IMR-90 (cell line): ENCODE data around the gene PLEKHS1. TPM values are rescaled to one million over a fixed set of nuclear protein-coding genes. Genes with fewer than 3 reads are reported as not detected.

Source experiments
- ATAC-seq: fragments of 200-7000 bp; cut with Tn5 transposase; 2 replicates; pipeline ENCODE4 v1.9.1; 2020; ENCODE audit warnings: low read depth, mild to moderate bottlenecking, moderate library complexity
- BruUV-seq: library from RNA; stranded (reverse); fragments of 400-500 nt; replicated peaks from 2 replicates; lab custom pipeline; 2021; lab: Mats Ljungman, UMichigan
- CTCF ChIA-PET: fragments of 300-600 bp; formaldehyde crosslinking; extraction: SDS; loops from one replicate; lab custom pipeline; 2021; ENCODE audit warnings: antibody characterized with exemption; lab: Yijun Ruan, JAX
- POLR2A ChIA-PET: fragments of 300-600 bp; sonication (Branson Sonifier 250); formaldehyde crosslinking; loops from one replicate; lab custom pipeline; 2022; ENCODE audit warnings: antibody characterized with exemption; ENCODE audit not compliant: unreplicated experiment; lab: Charles Lee
- DNase-seq: peaks from one replicate; pipeline ENCODE4 v3.0.0; 2013
- H2AFZ ChIP-seq: replicated peaks from 2 replicates; pipeline ENCODE3; 2013; ENCODE audit warnings: low read length, mild to moderate bottlenecking; ENCODE audit not compliant: poor library complexity
- H2AK5ac ChIP-seq: 2 replicates; pipeline ENCODE4 v1.6.1; 2013; ENCODE audit warnings: low read depth, low read length, inconsistent platforms
- H2AK9ac ChIP-seq: replicated peaks from 2 replicates; pipeline ENCODE3; 2013; ENCODE audit warnings: mild to moderate bottlenecking, low read depth, low read length, moderate library complexity; ENCODE audit not compliant: poor library complexity
- H2BK120ac ChIP-seq: 2 replicates; pipeline ENCODE4 v1.6.1; 2013; ENCODE audit warnings: low read depth, low read length, inconsistent platforms
- H2BK15ac ChIP-seq: 3 replicates; pipeline ENCODE4 v1.6.1; 2013; ENCODE audit warnings: low read depth, low read length, inconsistent platforms
- H2BK20ac ChIP-seq: 2 replicates; pipeline ENCODE4 v1.6.1; 2013; ENCODE audit warnings: low read depth, mild to moderate bottlenecking, inconsistent platforms, low read length, moderate library complexity
- H2BK5ac ChIP-seq: 2 replicates; pipeline ENCODE4 v1.6.1; 2013; ENCODE audit warnings: mild to moderate bottlenecking, low read depth, low read length, inconsistent platforms; ENCODE audit not compliant: poor library complexity, severe bottlenecking
- H3K14ac ChIP-seq: replicated peaks from 2 replicates; pipeline ENCODE4 v1.6.1; 2013; ENCODE audit warnings: low read depth, low read length, inconsistent platforms
- H3K18ac ChIP-seq: 2 replicates; pipeline ENCODE4 v1.6.1; 2013; ENCODE audit warnings: low read depth, low read length, control low read depth
- H3K23ac ChIP-seq: 2 replicates; pipeline ENCODE4 v1.6.1; 2013; ENCODE audit warnings: low read depth, low read length, inconsistent platforms
- H3K27ac ChIP-seq: 2 replicates; pipeline ENCODE4 v1.5.1; 2013; ENCODE audit warnings: mild to moderate bottlenecking, control low read depth, low read length; ENCODE audit not compliant: insufficient read depth
- H3K27me3 ChIP-seq: 2 replicates; pipeline ENCODE4 v1.6.1; 2013; ENCODE audit warnings: low read length; ENCODE audit not compliant: control insufficient read depth, insufficient read depth
- H3K36me3 ChIP-seq: 2 replicates; pipeline ENCODE4 v1.6.1; 2013; ENCODE audit warnings: low read length, mixed read lengths; ENCODE audit not compliant: control insufficient read depth, insufficient read depth
- H3K4ac ChIP-seq: 2 replicates; pipeline ENCODE4 v1.6.1; 2013; ENCODE audit warnings: low read depth, low read length, inconsistent platforms
- H3K4me1 ChIP-seq: 2 replicates; pipeline ENCODE4 v1.6.1; 2013; ENCODE audit warnings: low read length, mixed read lengths; ENCODE audit not compliant: control insufficient read depth, insufficient read depth
- H3K4me2 ChIP-seq: 2 replicates; pipeline ENCODE4 v1.6.1; 2013; ENCODE audit warnings: low read depth, mild to moderate bottlenecking, control low read depth, low read length, moderate library complexity
- H3K4me3 ChIP-seq: 2 replicates; pipeline ENCODE4 v1.5.1; 2013; ENCODE audit warnings: low read depth, mild to moderate bottlenecking, control low read depth, low read length, moderate library complexity; ENCODE audit not compliant: insufficient read depth
- H3K56ac ChIP-seq: 2 replicates; pipeline ENCODE4 v1.6.1; 2013; ENCODE audit warnings: low read length, inconsistent platforms; ENCODE audit not compliant: insufficient read depth; ENCODE audit errors: extremely low read depth
- H3K79me1 ChIP-seq, 2 experiments: 2 replicates each; pipeline ENCODE4 v1.6.1; 2013; ENCODE audit warnings: low read length in 2 of 2, inconsistent platforms in 1 of 2, low read depth in 1 of 2
- H3K9ac ChIP-seq: 2 replicates; pipeline ENCODE4 v1.6.1; 2013; ENCODE audit warnings: low read depth, low read length, control low read depth
- H3K9me1 ChIP-seq: 2 replicates; pipeline ENCODE4 v1.6.1; 2013; ENCODE audit warnings: low read length, inconsistent platforms; ENCODE audit not compliant: insufficient read depth
- H3K9me3 ChIP-seq: 2 replicates; pipeline ENCODE4 v1.6.1; 2013; ENCODE audit warnings: low read length; ENCODE audit not compliant: control insufficient read depth, insufficient read depth
- H4K20me1 ChIP-seq: 2 replicates; pipeline ENCODE4 v1.6.1; 2013; ENCODE audit warnings: low read length, inconsistent platforms; ENCODE audit not compliant: insufficient read depth
- H4K5ac ChIP-seq: 2 replicates; pipeline ENCODE4 v1.6.1; 2013; ENCODE audit warnings: mild to moderate bottlenecking, low read depth, low read length, control low read depth
- H4K8ac ChIP-seq, 2 experiments: 2 replicates each; pipeline ENCODE4 v1.6.1; 2013; ENCODE audit warnings: low read depth in 2 of 2, low read length in 2 of 2, control low read depth in 1 of 2, inconsistent platforms in 1 of 2
- H4K91ac ChIP-seq: 2 replicates; pipeline ENCODE4 v1.6.1; 2013; ENCODE audit warnings: low read depth, low read length, inconsistent platforms; ENCODE audit not compliant: insufficient read depth
- FOS ChIP-seq: fragments of 150-350 bp; IDR thresholded peaks from 2 replicates; pipeline ENCODE4 v1.6.1; 2016; ENCODE audit warnings: low read depth, low read length
- RCOR1 ChIP-seq: IDR thresholded peaks from 2 replicates; pipeline ENCODE4 v1.6.1; 2012; ENCODE audit warnings: mild to moderate bottlenecking, low read length, improper control_type of control experiment; ENCODE audit not compliant: insufficient replicate concordance
- WGBS, 2 experiments: methylation state at CpG; one replicate each; pipeline versions ENCODE4 v1.1.5 to v1.1.7; 2013; ENCODE audit warnings: missing lambda C conversion rate in 2 of 2; ENCODE audit not compliant: insufficient read length in 1 of 2; ENCODE audit errors: extremely low coverage in 2 of 2; 5-methylcytosine and 5-hydroxymethylcytosine counted together
- dilution Hi-C: fragments of 300-500 bp; cut with HindIII; formaldehyde crosslinking; loops from one replicate; pipeline ENCODE4 v1.14.3; 2018; ENCODE audit warnings: low sequenced_read_pairs; ENCODE audit not compliant: unreplicated experiment
- in situ Hi-C: fragments of 300-500 bp; cut with MboI; formaldehyde crosslinking; loops from 3 replicates; pipeline ENCODE4 v1.14.3; 2019; ENCODE audit warnings: low sequenced_read_pairs, inconsistent platforms, mixed read lengths
- intact Hi-C: fragments of 100-400 bp; cut with micrococcal nuclease; formaldehyde crosslinking; loops from 2 replicates; pipeline ENCODE4 v1.10.0; 2022
- polyA plus RNA-seq, 3 experiments: library from polyadenylated mRNA; depleted of rRNA; stranded (reverse); fragments of >200 nt; gene quantifications; 2 replicates each; pipeline ENCODE4 v1.2.3, GENCODE V29; 2012; ENCODE audit warnings: low replicate concordance in 1 of 3
- total RNA-seq: library from RNA; depleted of rRNA; stranded (reverse); fragments of >200 nt; gene quantifications from 2 replicates; pipeline ENCODE4 v1.2.3, GENCODE V29; 2012

PLEKHS1 gene
- total and polyA plus RNA-seq, 2 of the 4 experiments (the other 2 are of a cell fraction) = not detected

DNA sequence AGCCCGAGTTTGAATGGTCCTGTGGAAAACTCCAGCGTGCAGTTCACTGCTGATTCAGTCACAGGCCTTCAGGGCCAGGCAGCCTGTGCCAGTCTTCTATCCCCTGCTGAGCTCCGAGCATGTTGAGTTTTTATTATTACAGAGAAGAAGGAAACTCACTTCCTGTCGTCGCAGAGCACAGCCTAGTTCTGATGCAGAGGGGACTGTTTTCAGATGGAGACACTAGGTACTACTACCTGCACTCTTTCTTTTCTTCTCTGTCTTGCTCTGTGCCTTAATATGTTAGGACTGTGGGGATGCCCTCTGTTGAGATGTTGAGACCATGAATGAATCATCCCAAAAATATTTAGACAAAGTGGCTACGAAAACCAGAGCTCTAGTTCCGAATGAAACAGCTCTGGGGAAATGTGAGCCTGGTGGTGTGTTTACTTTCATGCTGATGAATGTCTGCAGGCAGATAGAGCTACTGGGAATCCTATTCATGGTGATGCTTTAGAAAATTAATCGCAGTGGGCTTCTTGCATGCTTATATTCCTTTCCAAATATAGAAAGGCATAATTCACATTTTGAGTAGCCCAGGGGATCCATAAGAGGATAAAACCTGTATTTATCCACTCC lies 42.2 kb upstream of the PLEKHS1 start:
- Histone ChIP-seq H3K79me1 (peaks cover 8 to 49% of the 10 kb centered on the region in 2 experiments), H2BK15ac (no peak overlapping the region), H3K27ac (no peak overlapping the region), H3K9me1 (peaks cover 4% of the 10 kb centered on the region; the same call in 1 of the 2 replicates), H3K4me2 (peak overlapping the region; percentile 72), H4K8ac (no peak overlapping the region), H3K18ac (no peak overlapping the region), H3K36me3 (peaks cover 3% of the 10 kb centered on the region; the same call in 1 of the 2 replicates), H2BK20ac (no peak overlapping the region), H3K23ac (no peak overlapping the region), H2AK9ac (no peak overlapping the region), H3K4ac (no peak overlapping the region), H2AFZ (no peak overlapping the region), H3K4me3 (no peak overlapping the region), H3K9me3 (no peaks in the 10 kb centered on the region), H2BK5ac (no peak overlapping the region), H3K56ac (no peak overlapping the region), H3K9ac (no peak overlapping the region), H3K27me3 (no peaks in the 10 kb centered on the region), H4K20me1 (peaks cover 22% of the 10 kb centered on the region), H4K91ac (no peak overlapping the region), H3K14ac (no peak overlapping the region), H4K5ac (no peak overlapping the region), H2BK120ac (no peak overlapping the region), H2AK5ac (no peak overlapping the region), H3K4me1 (peaks cover 9% of the 10 kb centered on the region)
- CTCF ChIA-PET = interaction anchor here (1.1 kb wide), 2 partner anchors 90 to 393 kb away, joined by 3 read pairs; no protein-coding TSS in a partner anchor
- TF ChIP-seq RCOR1 (no peak), FOS (peak; percentile 60; the same call in 1 of the 2 replicates)
- peak; percentile 86 for ATAC-seq
- in situ Hi-C loops (loop anchor here (5.0 kb wide), 1 partner anchor 393 kb away; no protein-coding TSS in a partner anchor), intact Hi-C loops (loop anchor here (1.0 to 10.0 kb wide), 5 partner anchors 145 to 1415 kb away; partner anchors contain the start of genes CCDC186, DCLRE1A and NHLRC2), dilution Hi-C loops (no loop called here)
- WGBS, 2 experiments = no CpG with 5 or more reads among the region's 8 CpGs
- POLR2A ChIA-PET = no interaction called here
- DNase-seq = peak; percentile 85
- no TSS peak for BruUV-seq
